MCF 10A (cell line): ENCODE measurements around the gene TLR9. TPM values are rescaled to one million over a fixed set of nuclear protein-coding genes. Genes with fewer than 3 reads are reported as not detected.

Experiments used
- BruUV-seq: library from RNA; stranded (reverse); fragments of 400-500 nt; replicated peaks from 2 replicates; lab custom pipeline; 2021; lab: Mats Ljungman, UMichigan
- CTCF ChIA-PET: fragments of 300-600 bp; sonication (Branson Sonifier 250); formaldehyde crosslinking; extraction: SDS; loops from one replicate; lab custom pipeline; 2021; ENCODE audit warnings: antibody characterized with exemption, inconsistent platforms; lab: Yijun Ruan, JAX
- POLR2A ChIA-PET: fragments of 300-600, 350-650 bp; sonication (Branson Sonifier 250); formaldehyde crosslinking; extraction: SDS; loops from one replicate; lab custom pipeline; 2020; ENCODE audit warnings: antibody characterized with exemption, inconsistent platforms; lab: Yijun Ruan, JAX
- DNase-seq: peaks from one replicate; pipeline ENCODE4 v3.0.0-alpha.2; 2018; ENCODE audit not compliant: unreplicated experiment
- H3K27ac Mint-ChIP-seq: one replicate; pipeline ENCODE4 v1.8.0; 2022; ENCODE audit warnings: mild to moderate bottlenecking, low read depth, mixed read lengths; ENCODE audit not compliant: unreplicated experiment
- H3K27me3 Mint-ChIP-seq: one replicate; pipeline ENCODE4 v1.8.0; 2022; ENCODE audit warnings: mixed read lengths; ENCODE audit not compliant: insufficient read depth, unreplicated experiment
- H3K36me3 Mint-ChIP-seq: one replicate; pipeline ENCODE4 v1.8.0; 2022; ENCODE audit warnings: mild to moderate bottlenecking, moderate library complexity, mixed read lengths; ENCODE audit not compliant: insufficient read depth, unreplicated experiment
- H3K4me1 Mint-ChIP-seq: one replicate; pipeline ENCODE4 v1.8.0; 2022; ENCODE audit warnings: mixed read lengths; ENCODE audit not compliant: insufficient read depth, unreplicated experiment
- H3K4me3 Mint-ChIP-seq: one replicate; pipeline ENCODE4 v1.8.0; 2022; ENCODE audit warnings: mild to moderate bottlenecking, moderate library complexity, mixed read lengths; ENCODE audit not compliant: unreplicated experiment
- H3K9me3 Mint-ChIP-seq: one replicate; pipeline ENCODE4 v1.8.0; 2022; ENCODE audit warnings: mixed read lengths; ENCODE audit not compliant: unreplicated experiment
- intact Hi-C: fragments of 100-400 bp; cut with micrococcal nuclease; formaldehyde crosslinking; loops from 2 replicates; pipeline ENCODE4 v1.14.1; 2022
- total RNA-seq: library from RNA; stranded (reverse); gene quantifications from 2 replicates; pipeline ENCODE4 v1.2.3, GENCODE V29; 2022
- TF ChIP-seq, protein P1 (sequence below): fragments of 200-600 bp; IDR thresholded peaks from one replicate; pipeline ENCODE4 v1.8.0; 2022; ENCODE audit warnings: antibody characterized with exemption, mild to moderate bottlenecking; ENCODE audit not compliant: unreplicated experiment

Gene TLR9
- total RNA-seq, 1 experiment from 2014 or later = not detected

DNA sequence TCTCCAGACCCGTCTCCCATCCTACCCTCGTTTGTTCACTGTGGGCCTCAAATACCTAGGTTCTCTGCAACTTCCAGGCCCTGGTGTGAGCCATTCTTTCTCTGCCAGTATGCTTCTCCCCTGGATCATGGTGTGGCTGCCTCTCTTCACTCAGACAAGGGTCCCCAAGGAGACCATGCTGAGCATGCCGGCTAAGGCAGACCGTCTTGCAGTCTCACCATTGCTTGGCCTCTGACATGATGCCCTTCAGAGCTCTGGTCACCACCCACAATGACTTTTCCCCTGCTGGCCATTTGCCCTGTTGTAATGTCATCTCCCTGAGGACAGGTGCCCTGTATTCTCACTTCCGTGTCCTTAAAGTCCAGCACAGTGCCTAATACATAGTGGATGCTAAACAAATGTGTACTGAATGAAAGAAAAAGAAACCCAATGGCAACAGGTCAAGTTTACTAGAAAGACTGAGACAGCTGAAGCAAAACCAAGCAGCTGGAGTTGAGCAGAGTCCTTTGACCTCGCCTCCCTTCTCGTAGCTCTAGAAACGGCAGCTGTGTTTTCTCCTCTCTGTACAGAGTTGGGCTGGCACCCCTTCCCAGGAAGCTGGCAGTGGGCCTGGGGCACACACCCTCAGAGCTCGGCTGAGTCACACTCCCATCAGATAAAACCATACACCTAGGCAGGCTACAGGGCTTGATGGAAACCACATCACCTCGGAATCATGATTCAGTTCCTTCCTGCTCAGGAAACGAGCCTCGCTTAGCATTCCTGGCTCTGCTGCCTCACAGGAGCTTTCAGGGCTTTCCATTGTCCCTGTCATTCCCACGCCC, 8.6 kb downstream of the TLR9 start:
- POLR2A ChIA-PET = interaction anchor here (0.7 to 2.4 kb wide), 18 partner anchors 12 to 454 kb away, joined by 3 to 19 read pairs (median 4); partner anchors contain the start of genes GLYCTK and TWF2
- intact Hi-C loops = loop anchor here (2.0 to 10.0 kb wide), 3 partner anchors 46 to 212 kb away; partner anchors contain the start of gene POC1A
- no TSS peak for BruUV-seq

DNA sequence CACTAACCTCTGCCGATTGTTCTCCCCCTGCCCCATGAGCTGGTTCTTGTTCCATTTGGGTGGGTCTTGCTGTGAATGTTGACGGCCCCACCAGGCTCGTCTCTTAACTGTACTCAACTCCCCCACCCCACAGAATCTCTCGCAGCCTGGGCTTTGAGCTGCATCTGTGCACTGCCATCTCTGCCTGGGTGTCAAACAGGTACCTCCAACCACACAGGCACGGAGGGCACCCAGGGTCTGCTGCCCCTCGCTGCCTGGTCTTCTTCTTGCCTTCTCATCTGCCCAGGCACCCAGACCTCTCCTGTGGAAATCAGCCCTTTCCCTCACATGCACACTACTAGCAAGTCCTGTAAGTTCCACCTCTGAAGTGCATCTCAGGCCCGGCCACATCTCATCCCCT, 10.1 kb downstream of the TLR9 start:
- ChIA-PET CTCF (interaction anchor here (13.0 kb wide), 1 partner anchor 20 kb away, joined by 175 read pairs; the partner anchor contains the start of gene TWF2), POLR2A (interaction anchor here (0.6 to 1.7 kb wide), 2 partner anchors 11 to 65 kb away, joined by 4 to 8 read pairs; no protein-coding TSS in a partner anchor)
- intact Hi-C loops = loop anchor here (10.0 kb wide), 1 partner anchor 211 kb away; no protein-coding TSS in a partner anchor
- Mint-ChIP-seq H3K4me3 (no peak overlapping the region), H3K36me3 (peaks cover 42% of the 10 kb centered on the region), H3K27me3 (no peaks in the 10 kb centered on the region), H3K4me1 (peaks cover 13% of the 10 kb centered on the region), H3K27ac (no peak overlapping the region), H3K9me3 (no peaks in the 10 kb centered on the region)
- DNase-seq = no peak
- BruUV-seq = no TSS peak
- TF ChIP-seq, protein P1, sequence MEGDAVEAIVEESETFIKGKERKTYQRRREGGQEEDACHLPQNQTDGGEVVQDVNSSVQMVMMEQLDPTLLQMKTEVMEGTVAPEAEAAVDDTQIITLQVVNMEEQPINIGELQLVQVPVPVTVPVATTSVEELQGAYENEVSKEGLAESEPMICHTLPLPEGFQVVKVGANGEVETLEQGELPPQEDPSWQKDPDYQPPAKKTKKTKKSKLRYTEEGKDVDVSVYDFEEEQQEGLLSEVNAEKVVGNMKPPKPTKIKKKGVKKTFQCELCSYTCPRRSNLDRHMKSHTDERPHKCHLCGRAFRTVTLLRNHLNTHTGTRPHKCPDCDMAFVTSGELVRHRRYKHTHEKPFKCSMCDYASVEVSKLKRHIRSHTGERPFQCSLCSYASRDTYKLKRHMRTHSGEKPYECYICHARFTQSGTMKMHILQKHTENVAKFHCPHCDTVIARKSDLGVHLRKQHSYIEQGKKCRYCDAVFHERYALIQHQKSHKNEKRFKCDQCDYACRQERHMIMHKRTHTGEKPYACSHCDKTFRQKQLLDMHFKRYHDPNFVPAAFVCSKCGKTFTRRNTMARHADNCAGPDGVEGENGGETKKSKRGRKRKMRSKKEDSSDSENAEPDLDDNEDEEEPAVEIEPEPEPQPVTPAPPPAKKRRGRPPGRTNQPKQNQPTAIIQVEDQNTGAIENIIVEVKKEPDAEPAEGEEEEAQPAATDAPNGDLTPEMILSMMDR = no peak

More for the DNA sequence above, 8.6 kb downstream of the TLR9 start:
- Mint-ChIP-seq H3K27me3 (no peaks in the 10 kb centered on the region), H3K4me3 (peak overlapping the region; percentile 31), H3K36me3 (peaks cover 38% of the 10 kb centered on the region), H3K4me1 (peaks cover 13% of the 10 kb centered on the region), H3K9me3 (no peaks in the 10 kb centered on the region), H3K27ac (peak overlapping the region; percentile 55)
- DNase-seq = peak; percentile 98
- CTCF ChIA-PET = interaction anchor here (0.5 to 13.0 kb wide), 5 partner anchors 19 to 123 kb away, joined by 3 to 175 read pairs (median 4); partner anchors contain the start of genes TWF2 and WDR82
- TF ChIP-seq, protein P1 = no peak

DNA sequence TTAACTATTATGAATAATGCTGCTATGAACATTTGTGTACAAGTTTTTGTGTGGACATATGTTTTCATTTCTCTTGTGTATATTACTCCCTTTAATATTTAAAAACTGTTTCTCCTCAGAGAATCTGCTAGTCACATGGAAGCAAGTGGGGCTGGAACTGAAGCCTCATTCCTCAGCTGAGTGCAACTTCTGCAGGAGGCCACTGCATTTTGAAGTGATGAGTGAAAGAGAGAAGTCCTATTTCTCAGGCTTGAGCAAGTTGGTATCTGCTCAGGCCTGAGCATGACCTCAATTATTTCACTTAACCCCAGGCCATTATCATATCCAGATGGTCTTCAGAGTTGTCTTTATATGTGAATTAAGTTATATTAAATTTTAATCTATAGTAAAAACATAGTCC, 11.5 kb downstream of the TLR9 start:
- Mint-ChIP-seq H3K36me3 (peaks cover 53% of the 10 kb centered on the region), H3K9me3 (no peaks in the 10 kb centered on the region), H3K4me1 (peaks cover 19% of the 10 kb centered on the region), H3K27ac (no peak overlapping the region), H3K27me3 (no peaks in the 10 kb centered on the region), H3K4me3 (no peak overlapping the region)
- CTCF ChIA-PET = interaction anchor here (1.0 kb wide), 1 partner anchor 126 kb away, joined by 3 read pairs; no protein-coding TSS in a partner anchor
- no peak for DNase-seq
- POLR2A ChIA-PET = interaction anchor here (1.1 to 1.7 kb wide), 2 partner anchors 9 to 222 kb away, joined by 3 to 8 read pairs; no protein-coding TSS in a partner anchor
- TF ChIP-seq, protein P1 = no peak
- no TSS peak for BruUV-seq
- intact Hi-C loops = loop anchor here (10.0 kb wide), 1 partner anchor 209 kb away; no protein-coding TSS in a partner anchor

DNA sequence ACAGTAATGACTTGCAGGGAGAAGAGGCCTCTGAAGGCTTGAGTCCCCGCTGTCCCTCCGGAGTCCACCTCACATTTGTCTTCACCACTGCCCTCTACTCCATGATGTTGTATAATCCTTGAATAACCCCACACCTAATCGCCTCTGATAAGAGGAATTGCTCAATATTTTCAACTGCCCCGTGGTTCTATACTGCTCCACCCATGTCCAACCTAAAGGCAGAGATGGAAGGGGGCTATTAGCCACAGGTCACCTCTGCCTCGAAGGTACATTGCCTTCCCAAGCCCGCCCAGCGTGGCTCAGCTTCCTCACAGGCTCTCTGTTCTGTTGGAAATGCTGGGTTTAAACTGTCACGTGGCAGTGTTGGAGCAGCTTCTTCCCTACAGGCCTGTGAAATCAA, 12.4 kb downstream of the TLR9 start:
- CTCF ChIA-PET = interaction anchor here (0.7 to 6.9 kb wide), 3 partner anchors 8 to 127 kb away, joined by 3 to 46 read pairs (median 3); no protein-coding TSS in a partner anchor
- POLR2A ChIA-PET = no interaction called here
- no peak overlapping the region for H3K4me3 Mint-ChIP-seq
- H3K4me1 Mint-ChIP-seq = peaks cover 19% of the 10 kb centered on the region
- TF ChIP-seq, protein P1 = no peak
- H3K36me3 Mint-ChIP-seq = peaks cover 62% of the 10 kb centered on the region
- DNase-seq = no peak
- intact Hi-C loops = loop anchor here (10.0 kb wide), 1 partner anchor 208 kb away; no protein-coding TSS in a partner anchor
- H3K9me3 Mint-ChIP-seq = no peaks in the 10 kb centered on the region
- no TSS peak for BruUV-seq
- no peaks in the 10 kb centered on the region for H3K27me3 Mint-ChIP-seq
- no peak overlapping the region for H3K27ac Mint-ChIP-seq
